HCT116 (cell line): ENCODE results near the gene SDK1. TPM values are rescaled to one million over a fixed set of nuclear protein-coding genes. Genes with fewer than 3 reads are reported as not detected.

ENCODE experiments used
- ATAC-seq: fragments of 200-7000 bp; cut with Tn5 transposase; 2 replicates; pipeline ENCODE4 v1.9.1; 2020; ENCODE audit warnings: mild to moderate bottlenecking, moderate library complexity
- BruUV-seq: library from RNA; stranded (reverse); fragments of 400-500 nt; replicated peaks from 2 replicates; lab custom pipeline; 2021; lab: Mats Ljungman, UMichigan
- CTCF ChIA-PET: fragments of 300-600 bp; sonication (Branson Sonifier 250); formaldehyde crosslinking; loops from one replicate; lab custom pipeline; 2021; ENCODE audit warnings: antibody characterized with exemption; lab: Charles Lee
- POLR2A ChIA-PET: fragments of 300-600, 350-600 bp; sonication (Branson Sonifier 250); formaldehyde crosslinking; loops from one replicate; lab custom pipeline; 2021; ENCODE audit warnings: antibody characterized with exemption; lab: Charles Lee
- RAD21 ChIA-PET, 2 experiments: fragments of 300-600 bp; sonication (Branson Sonifier 250); formaldehyde crosslinking; loops; one replicate each; lab custom pipeline; 2023; ENCODE audit warnings: low total read pairs in 2 of 2; ENCODE audit not compliant: uncharacterized antibody in 2 of 2, unreplicated experiment in 2 of 2, low non-redundant PET in 1 of 2; lab: Charles Lee
- DNase-seq: peaks from one replicate; pipeline ENCODE4 v3.0.0-alpha.2; 2010; ENCODE audit warnings: low read depth, low spot score
- H2AFZ ChIP-seq: fragments of 200-600 bp; shearing (Covaris generic), sonication (generic); 2 replicates; pipeline ENCODE4 v1.6.1; 2017; ENCODE audit warnings: low read depth, mixed run types, mixed read lengths, antibody characterized with exemption, low read length; ENCODE audit not compliant: poor library complexity, severe bottlenecking
- H3K27ac ChIP-seq: 2 replicates; pipeline ENCODE4 v1.5.1; 2012; ENCODE audit warnings: low read depth, low read length
- H3K27me3 ChIP-seq: fragments of 200-600 bp; sonication (generic); 2 replicates; pipeline ENCODE4 v1.6.1; 2016; ENCODE audit warnings: mixed run types, low read length, mixed read lengths; ENCODE audit not compliant: insufficient read depth
- H3K36me3 ChIP-seq, 2 experiments: fragments of 200-500 bp in 1 of 2; fragments of 200-600 bp in 1 of 2; sonication (Bioruptor generic) in 1 of 2; sonication (generic) in 1 of 2; 2 replicates each; pipeline versions ENCODE4 v1.5.1 to v1.6.1; 2014 to 2016; ENCODE audit warnings: low read length in 2 of 2, inconsistent platforms in 1 of 2, mixed read lengths in 1 of 2, mixed run types in 1 of 2; ENCODE audit not compliant: insufficient read depth in 2 of 2, control insufficient read depth in 1 of 2
- H3K4me1 ChIP-seq, 2 experiments: fragments of 200-600 bp in 1 of 2; sonication (generic) in 1 of 2; 2 replicates each; pipeline versions ENCODE4 v1.5.1 to v1.6.1; 2012 to 2017; ENCODE audit warnings: low read length in 2 of 2, inconsistent platforms in 1 of 2, mild to moderate bottlenecking in 1 of 2, mixed read lengths in 1 of 2, mixed run types in 1 of 2, moderate library complexity in 1 of 2; ENCODE audit not compliant: insufficient read depth in 2 of 2, control insufficient read depth in 1 of 2
- H3K4me2 ChIP-seq: fragments of 200-600 bp; sonication (generic); 2 replicates; pipeline ENCODE4 v1.6.1; 2017; ENCODE audit warnings: mixed run types, low read length, mixed read lengths
- H3K4me3 ChIP-seq, 2 experiments: fragments of 200-600 bp in 1 of 2; sonication (generic) in 1 of 2; replicated peaks in 1 of 2; 2 replicates each; pipeline ENCODE4 v1.5.1; 2011 to 2016; ENCODE audit warnings: low read length in 2 of 2, control low read depth in 1 of 2, low read depth in 1 of 2, mild to moderate bottlenecking in 1 of 2, mixed read lengths in 1 of 2, mixed run types in 1 of 2
- H3K79me2 ChIP-seq: fragments of 200-600 bp; sonication (generic); 2 replicates; pipeline ENCODE4 v1.6.1; 2017; ENCODE audit warnings: mild to moderate bottlenecking, mixed run types, low read length, moderate library complexity, mixed read lengths; ENCODE audit not compliant: insufficient read depth
- H3K9ac ChIP-seq: fragments of 200-600 bp; sonication (generic); 2 replicates; pipeline ENCODE4 v1.6.1; 2016; ENCODE audit warnings: low read length, mixed read lengths
- H3K9me2 ChIP-seq: fragments of 200-600 bp; sonication (generic), shearing (Covaris generic); 2 replicates; pipeline ENCODE4 v1.6.1; 2017; ENCODE audit warnings: mixed run types, mild to moderate bottlenecking, moderate library complexity; ENCODE audit not compliant: insufficient read depth
- H3K9me3 ChIP-seq, 2 experiments: fragments of 200-500 bp in 1 of 2; fragments of 200-600 bp in 1 of 2; sonication (Bioruptor generic) in 1 of 2; sonication (generic) in 1 of 2; 2 replicates each; pipeline ENCODE4 v1.6.1; 2014 to 2017; ENCODE audit warnings: low read length in 2 of 2, mixed read lengths in 2 of 2, inconsistent platforms in 1 of 2, low read depth in 1 of 2, mild to moderate bottlenecking in 1 of 2, mixed run types in 1 of 2, moderate library complexity in 1 of 2; ENCODE audit not compliant: control insufficient read depth in 1 of 2, insufficient read depth in 1 of 2
- H4K20me1 ChIP-seq: fragments of 200-600 bp; sonication (generic), shearing (Covaris generic); 2 replicates; pipeline ENCODE4 v1.6.1; 2017; ENCODE audit warnings: mixed run types, mild to moderate bottlenecking, moderate library complexity; ENCODE audit not compliant: insufficient read depth
- CBX3 ChIP-seq: IDR thresholded peaks from 2 replicates; pipeline ENCODE4 v1.6.1; 2012; ENCODE audit warnings: low read depth
- CEBPB ChIP-seq: IDR thresholded peaks from 2 replicates; pipeline ENCODE4 v1.6.1; 2012; ENCODE audit warnings: low read depth
- EGR1 ChIP-seq: IDR thresholded peaks from 2 replicates; pipeline ENCODE4 v1.6.1; 2012; ENCODE audit warnings: low read depth
- EZH2phosphoT487 ChIP-seq: fragments of 200-600 bp; IDR thresholded peaks from 2 replicates; pipeline ENCODE4 v1.6.1; 2018; ENCODE audit warnings: antibody characterized with exemption, borderline replicate concordance
- FOSL1 ChIP-seq: IDR thresholded peaks from 2 replicates; pipeline ENCODE4 v1.6.1; 2012; ENCODE audit warnings: low read depth
- JUND ChIP-seq: IDR thresholded peaks from 2 replicates; pipeline ENCODE4 v1.6.1; 2012
- SP1 ChIP-seq: IDR thresholded peaks from 2 replicates; pipeline ENCODE4 v1.6.1; 2012; ENCODE audit warnings: low read depth
- TCF7L2 ChIP-seq: IDR thresholded peaks from 2 replicates; pipeline ENCODE4 v1.7.0; 2011; ENCODE audit warnings: borderline replicate concordance, inconsistent platforms; ENCODE audit not compliant: insufficient read depth, insufficient read length; ENCODE audit errors: extremely low read depth
- YY1 ChIP-seq: IDR thresholded peaks from 2 replicates; pipeline ENCODE4 v1.6.1; 2011; ENCODE audit warnings: low read length, low read depth, moderate library complexity, mild to moderate bottlenecking; ENCODE audit not compliant: insufficient replicate concordance; ENCODE audit errors: extremely low read depth
- ZFX ChIP-seq: fragments of 450-650 bp; IDR thresholded peaks from 2 replicates; pipeline ENCODE4 v1.6.1; 2017
- ZNF274 ChIP-seq: fragments of 200-500 bp; sonication (Bioruptor generic); IDR thresholded peaks from 2 replicates; pipeline ENCODE4 v1.6.1; 2014; ENCODE audit warnings: mild to moderate bottlenecking, low read depth, low read length, inconsistent platforms
- intact Hi-C: fragments of 100-400 bp; cut with micrococcal nuclease; formaldehyde crosslinking; loops from 2 replicates; pipeline ENCODE4 v1.10.0; 2022
- total RNA-seq: library from RNA; stranded (reverse); gene quantifications from one replicate; pipeline ENCODE4 v1.2.1, GENCODE V29; 2021; ENCODE audit not compliant: unreplicated experiment
- TF ChIP-seq, protein P1 (sequence below): IDR thresholded peaks from 2 replicates; pipeline ENCODE4 v1.6.1; 2012
- TF ChIP-seq, protein P2 (sequence below), 3 experiments: fragments of 200-600 bp in 1 of 3; sonication (generic) in 1 of 3; IDR thresholded peaks in 2 of 3; conservative IDR thresholded peaks in 1 of 3; 2 replicates each; pipeline ENCODE4 v1.5.1; 2012 to 2017; ENCODE audit warnings: low read depth in 2 of 3, low read length in 2 of 3, antibody characterized with exemption in 1 of 3, borderline replicate concordance in 1 of 3, control low read depth in 1 of 3, mild to moderate bottlenecking in 1 of 3, mixed read lengths in 1 of 3, mixed run types in 1 of 3, moderate library complexity in 1 of 3; ENCODE audit not compliant: insufficient read depth in 1 of 3
- TF ChIP-seq, protein P3 (sequence below): IDR thresholded peaks from 2 replicates; pipeline ENCODE4 v1.6.1; 2011; ENCODE audit warnings: mild to moderate bottlenecking, low read length, moderate library complexity; ENCODE audit not compliant: insufficient replicate concordance; ENCODE audit errors: extremely low read depth

Gene SDK1
- total RNA-seq, 1 experiment from 2014 or later, result 0.05 TPM

DNA sequence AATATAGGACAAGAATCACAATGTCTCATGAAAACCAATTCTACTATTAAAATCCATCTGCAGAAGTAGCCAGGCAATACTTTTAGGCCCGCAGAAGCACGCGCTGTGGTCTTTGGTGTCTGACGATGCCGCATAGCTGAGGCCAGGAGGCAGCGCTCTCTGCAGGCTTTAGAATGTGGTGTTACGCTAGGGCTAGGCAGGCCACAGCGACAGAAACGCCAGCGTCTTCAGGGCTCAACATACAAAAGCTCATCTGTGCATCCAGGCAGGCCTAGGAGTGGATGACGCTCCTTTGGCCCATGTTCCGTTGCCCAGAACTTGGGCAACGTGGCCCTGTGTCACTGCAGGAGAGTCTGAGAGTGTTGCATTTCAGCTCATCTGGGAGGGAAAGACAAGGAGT is 779.9 kb downstream of the SDK1 start:
- Histone ChIP-seq H3K4me2 (no peak overlapping the region), H3K36me3 (no peaks in the 10 kb centered on the region), H3K4me1 (no peaks in the 10 kb centered on the region), H3K27ac (no peak overlapping the region), H3K9me2 (no peaks in the 10 kb centered on the region), H4K20me1 (no peaks in the 10 kb centered on the region), H3K4me3 (no peak overlapping the region), H3K9me3 (no peaks in the 10 kb centered on the region), H2AFZ (no peak overlapping the region), H3K9ac (no peak overlapping the region), H3K27me3 (no peaks in the 10 kb centered on the region), H3K79me2 (no peaks in the 10 kb centered on the region)
- ChIA-PET POLR2A (no interaction called here), RAD21 (no interaction called here), CTCF (no interaction called here)
- DNase-seq (no peak), ATAC-seq (no peak)
- intact Hi-C loops, result no loop called here
- TF ChIP-seq, protein P1, sequence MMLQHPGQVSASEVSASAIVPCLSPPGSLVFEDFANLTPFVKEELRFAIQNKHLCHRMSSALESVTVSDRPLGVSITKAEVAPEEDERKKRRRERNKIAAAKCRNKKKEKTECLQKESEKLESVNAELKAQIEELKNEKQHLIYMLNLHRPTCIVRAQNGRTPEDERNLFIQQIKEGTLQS, result no peak
- no TSS peak for BruUV-seq

GRCh38 chr7:4083513-4083912 is 782.5 kb downstream of the SDK1 start:
- intact Hi-C loops, result no loop called here
- no TSS peak for BruUV-seq
- H4K20me1 ChIP-seq, result no peaks in the 10 kb centered on the region
- no peaks in the 10 kb centered on the region for H3K27me3 ChIP-seq
- no peak overlapping the region for H3K9ac ChIP-seq
- H3K4me1 ChIP-seq, result no peaks in the 10 kb centered on the region
- H3K9me2 ChIP-seq, result no peaks in the 10 kb centered on the region
- ChIA-PET CTCF (no interaction called here), POLR2A (no interaction called here)
- no peak for DNase-seq
- H3K36me3 ChIP-seq, result no peaks in the 10 kb centered on the region
- H3K27ac ChIP-seq, result no peak overlapping the region
- TF ChIP-seq CBX3 (no peak), FOSL1 (no peak), TCF7L2 (no peak), CEBPB (no peak), ZNF274 (no peak), YY1 (no peak), EGR1 (no peak), EZH2phosphoT487 (no peak), ZFX (no peak), JUND (no peak), SP1 (no peak)
- TF ChIP-seq, protein P2, sequence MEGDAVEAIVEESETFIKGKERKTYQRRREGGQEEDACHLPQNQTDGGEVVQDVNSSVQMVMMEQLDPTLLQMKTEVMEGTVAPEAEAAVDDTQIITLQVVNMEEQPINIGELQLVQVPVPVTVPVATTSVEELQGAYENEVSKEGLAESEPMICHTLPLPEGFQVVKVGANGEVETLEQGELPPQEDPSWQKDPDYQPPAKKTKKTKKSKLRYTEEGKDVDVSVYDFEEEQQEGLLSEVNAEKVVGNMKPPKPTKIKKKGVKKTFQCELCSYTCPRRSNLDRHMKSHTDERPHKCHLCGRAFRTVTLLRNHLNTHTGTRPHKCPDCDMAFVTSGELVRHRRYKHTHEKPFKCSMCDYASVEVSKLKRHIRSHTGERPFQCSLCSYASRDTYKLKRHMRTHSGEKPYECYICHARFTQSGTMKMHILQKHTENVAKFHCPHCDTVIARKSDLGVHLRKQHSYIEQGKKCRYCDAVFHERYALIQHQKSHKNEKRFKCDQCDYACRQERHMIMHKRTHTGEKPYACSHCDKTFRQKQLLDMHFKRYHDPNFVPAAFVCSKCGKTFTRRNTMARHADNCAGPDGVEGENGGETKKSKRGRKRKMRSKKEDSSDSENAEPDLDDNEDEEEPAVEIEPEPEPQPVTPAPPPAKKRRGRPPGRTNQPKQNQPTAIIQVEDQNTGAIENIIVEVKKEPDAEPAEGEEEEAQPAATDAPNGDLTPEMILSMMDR (IDR thresholded peaks at IDR 0.05 in 2 of 3, conservative IDR thresholded peaks at IDR 0.05 in 1 of 3; ENCODE audit: borderline replicate concordance in 1 of 3, insufficient read depth in 1 of 3, low read depth in 2 of 3, low read length in 2 of 3), result no peak
- TF ChIP-seq, protein P1, result no peak
- TF ChIP-seq, protein P3, sequence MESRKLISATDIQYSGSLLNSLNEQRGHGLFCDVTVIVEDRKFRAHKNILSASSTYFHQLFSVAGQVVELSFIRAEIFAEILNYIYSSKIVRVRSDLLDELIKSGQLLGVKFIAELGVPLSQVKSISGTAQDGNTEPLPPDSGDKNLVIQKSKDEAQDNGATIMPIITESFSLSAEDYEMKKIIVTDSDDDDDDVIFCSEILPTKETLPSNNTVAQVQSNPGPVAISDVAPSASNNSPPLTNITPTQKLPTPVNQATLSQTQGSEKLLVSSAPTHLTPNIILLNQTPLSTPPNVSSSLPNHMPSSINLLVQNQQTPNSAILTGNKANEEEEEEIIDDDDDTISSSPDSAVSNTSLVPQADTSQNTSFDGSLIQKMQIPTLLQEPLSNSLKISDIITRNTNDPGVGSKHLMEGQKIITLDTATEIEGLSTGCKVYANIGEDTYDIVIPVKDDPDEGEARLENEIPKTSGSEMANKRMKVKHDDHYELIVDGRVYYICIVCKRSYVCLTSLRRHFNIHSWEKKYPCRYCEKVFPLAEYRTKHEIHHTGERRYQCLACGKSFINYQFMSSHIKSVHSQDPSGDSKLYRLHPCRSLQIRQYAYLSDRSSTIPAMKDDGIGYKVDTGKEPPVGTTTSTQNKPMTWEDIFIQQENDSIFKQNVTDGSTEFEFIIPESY, result no peak
- TF ChIP-seq, all 23 proteins: peak for 0
- Histone ChIP-seq H3K79me2 (no peaks in the 10 kb centered on the region), H3K4me3 (no peak overlapping the region), H3K9me3 (no peaks in the 10 kb centered on the region), H2AFZ (no peak overlapping the region), H3K4me2 (no peak overlapping the region)
- ATAC-seq, result no peak
- RAD21 ChIA-PET, result no interaction called here
